ENCODE measurements around the gene TMBIM1.

DNA sequence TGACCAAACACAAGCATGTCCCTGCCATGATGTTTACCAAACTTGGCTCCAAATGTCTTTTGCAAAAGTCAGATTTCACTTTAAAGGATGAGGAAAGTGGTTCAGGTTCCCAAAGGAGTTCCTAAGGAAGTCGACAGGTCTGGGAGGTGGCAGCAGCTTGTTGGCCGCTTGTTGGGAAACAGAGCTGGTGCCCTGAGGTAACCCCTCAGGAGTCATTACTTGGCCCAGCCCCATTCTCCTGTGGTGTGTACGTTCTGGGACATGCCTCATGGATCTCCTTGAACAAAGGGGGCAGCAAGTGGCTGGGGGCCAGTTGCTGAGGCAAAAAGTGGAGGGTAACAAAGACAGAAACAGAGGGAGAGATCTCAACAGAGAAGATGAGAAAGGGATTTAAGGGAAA lies 10.9 kb downstream of the TMBIM1 start:
- TF ChIP-seq, protein P1, sequence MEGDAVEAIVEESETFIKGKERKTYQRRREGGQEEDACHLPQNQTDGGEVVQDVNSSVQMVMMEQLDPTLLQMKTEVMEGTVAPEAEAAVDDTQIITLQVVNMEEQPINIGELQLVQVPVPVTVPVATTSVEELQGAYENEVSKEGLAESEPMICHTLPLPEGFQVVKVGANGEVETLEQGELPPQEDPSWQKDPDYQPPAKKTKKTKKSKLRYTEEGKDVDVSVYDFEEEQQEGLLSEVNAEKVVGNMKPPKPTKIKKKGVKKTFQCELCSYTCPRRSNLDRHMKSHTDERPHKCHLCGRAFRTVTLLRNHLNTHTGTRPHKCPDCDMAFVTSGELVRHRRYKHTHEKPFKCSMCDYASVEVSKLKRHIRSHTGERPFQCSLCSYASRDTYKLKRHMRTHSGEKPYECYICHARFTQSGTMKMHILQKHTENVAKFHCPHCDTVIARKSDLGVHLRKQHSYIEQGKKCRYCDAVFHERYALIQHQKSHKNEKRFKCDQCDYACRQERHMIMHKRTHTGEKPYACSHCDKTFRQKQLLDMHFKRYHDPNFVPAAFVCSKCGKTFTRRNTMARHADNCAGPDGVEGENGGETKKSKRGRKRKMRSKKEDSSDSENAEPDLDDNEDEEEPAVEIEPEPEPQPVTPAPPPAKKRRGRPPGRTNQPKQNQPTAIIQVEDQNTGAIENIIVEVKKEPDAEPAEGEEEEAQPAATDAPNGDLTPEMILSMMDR (IDR thresholded peaks at IDR 0.05; ENCODE audit: low read length): no peak
- no peak for TF ChIP-seq EZH2 (optimal IDR thresholded peaks at IDR 0.05; ENCODE audit: low read depth, low read length)

Measured in MM.1S (cell line).